Breast epithelium (tissue), 4 donors: Measurements from ENCODE around the gene HADHB. TPM values are rescaled to one million over a fixed set of nuclear protein-coding genes. Genes with fewer than 3 reads are reported as not detected.
"Not testable (repeated sequence)": the region's sequence is repeated elsewhere in the genome, so short reads cannot be mapped to it uniquely, and the experiment has no call there.

Source experiments
- DNase-seq, 2 donors: peaks; one replicate each; pipeline ENCODE4 v3.0.0-alpha.2; 2019; ENCODE audit warnings: low spot score in 2 of 2
- H3K27ac ChIP-seq, 2 donors: fragments of 200-600 bp; sonication (generic) in 1 of 2; one replicate each; pipeline ENCODE4 v1.5.1; 2016 to 2019; ENCODE audit warnings: mild to moderate bottlenecking in 1 of 2
- H3K27me3 ChIP-seq, 2 donors: fragments of 200-600 bp; sonication (generic) in 1 of 2; one replicate each; pipeline versions ENCODE4 v1.5.1 to v1.6.0; 2017 to 2019; ENCODE audit warnings: control low read depth in 1 of 2, mild to moderate bottlenecking in 1 of 2
- H3K36me3 ChIP-seq: fragments of 200-600 bp; one replicate; pipeline ENCODE4 v1.5.1; 2019
- H3K4me1 ChIP-seq, 2 donors: fragments of 200-600 bp; sonication (generic); one replicate each; pipeline ENCODE4 v1.5.1; 2016 to 2019; ENCODE audit warnings: control low read depth in 1 of 2
- H3K4me3 ChIP-seq, 3 donors: fragments of 200-600 bp; sonication (generic); 1 replicate in 2 of 3; 2 replicates in 1 of 3; pipeline ENCODE4 v1.5.1; 2016 to 2019; ENCODE audit warnings: mild to moderate bottlenecking in 3 of 3, moderate library complexity in 2 of 3
- H3K9me3 ChIP-seq, 2 donors: fragments of 200-600 bp; sonication (generic) in 1 of 2; one replicate each; pipeline ENCODE4 v1.5.1; 2016 to 2019; ENCODE audit warnings: control low read depth in 1 of 2
- CTCF ChIP-seq, 3 donors: fragments of 450-650 bp; IDR thresholded peaks; one replicate each; pipeline ENCODE4 v1.5.1; 2016 to 2017; ENCODE audit warnings: antibody characterized with exemption in 3 of 3, mild to moderate bottlenecking in 3 of 3, moderate library complexity in 3 of 3
- POLR2A ChIP-seq: fragments of 450-650 bp; IDR thresholded peaks from one replicate; pipeline ENCODE4 v1.6.1; 2016; ENCODE audit warnings: antibody characterized with exemption, mild to moderate bottlenecking, moderate library complexity
- POLR2AphosphoS5 ChIP-seq, 3 donors: sonication (generic); formaldehyde crosslinking; IDR thresholded peaks; one replicate each; pipeline ENCODE4 v1.6.1; 2017; ENCODE audit warnings: antibody characterized with exemption in 3 of 3
- intact Hi-C: fragments of 100-400 bp; cut with DNase I; formaldehyde crosslinking; loops from one replicate; pipeline ENCODE4 v1.15.1; 2023; ENCODE audit warnings: low total_unique reads
- total RNA-seq, 3 donors: library from RNA; depleted of rRNA; stranded (reverse); fragments of >200 nt; gene quantifications; one replicate each; pipeline ENCODE4 v1.1.0, GENCODE V29; 2016

Gene HADHB
- total RNA-seq, 3 donors from 2014 or later, result 139 to 157 (median 147) TPM

- intact Hi-C loops, result loop anchor here (5.0 kb wide), 1 partner anchor 695 kb away; no protein-coding TSS in a partner anchor
- no peaks in the 10 kb centered on the region for H3K36me3 ChIP-seq
Measured at GRCh38 chr2:26317377-26318105, 72.8 kb downstream of the HADHB start.

GRCh38 chr2:26318950-26319349, 74.2 kb downstream of the HADHB start:
- H3K4me3 ChIP-seq, result no peak overlapping the region
- TF ChIP-seq CTCF (IDR thresholded peaks at IDR 0.05), result no peak
- TF ChIP-seq POLR2A, result no peak
- no peak for TF ChIP-seq POLR2AphosphoS5 (IDR thresholded peaks at IDR 0.05)
- no peaks in the 10 kb centered on the region for H3K4me1 ChIP-seq
- H3K9me3 ChIP-seq, result no peaks in the 10 kb centered on the region
- intact Hi-C loops, result loop anchor here (5.0 kb wide), 1 partner anchor 693 kb away; no protein-coding TSS in a partner anchor
- no peaks in the 10 kb centered on the region for H3K36me3 ChIP-seq
- H3K27ac ChIP-seq, result no peak overlapping the region
- DNase-seq, result no peak
- H3K27me3 ChIP-seq, result no peaks in the 10 kb centered on the region

More at GRCh38 chr2:26317377-26318105, 72.8 kb downstream of the HADHB start:
- no peaks in the 10 kb centered on the region for H3K9me3 ChIP-seq
- no peaks in the 10 kb centered on the region for H3K27me3 ChIP-seq
- H3K27ac ChIP-seq, result peak overlapping the region in 1 of 2 donors; percentile 13
- no peak for TF ChIP-seq POLR2A
- TF ChIP-seq POLR2AphosphoS5 (IDR thresholded peaks at IDR 0.05), result no peak
- no peak for TF ChIP-seq CTCF (IDR thresholded peaks at IDR 0.05)
- no peaks in the 10 kb centered on the region for H3K4me1 ChIP-seq
- no peak overlapping the region for H3K4me3 ChIP-seq
- no peak for DNase-seq

GRCh38 chr2:26324479-26324878, 79.7 kb downstream of the HADHB start:
- not testable (repeated sequence) for H3K4me1 ChIP-seq, H3K27me3 ChIP-seq, H3K9me3 ChIP-seq, H3K27ac ChIP-seq, H3K36me3 ChIP-seq, H3K4me3 ChIP-seq, DNase-seq
- intact Hi-C loops, result loop anchor here (10.0 kb wide), 1 partner anchor 80 kb away; the partner anchor contains the start of genes HADHA and HADHB

- intact Hi-C loops, result loop anchor here (10.0 kb wide), 1 partner anchor 80 kb away; the partner anchor contains the start of genes HADHA and HADHB
- H3K27ac ChIP-seq, result no peak overlapping the region
- H3K4me1 ChIP-seq, result no peaks in the 10 kb centered on the region
- no peaks in the 10 kb centered on the region for H3K27me3 ChIP-seq
- TF ChIP-seq POLR2AphosphoS5 (IDR thresholded peaks at IDR 0.05) (no peak), CTCF (IDR thresholded peaks at IDR 0.05) (no peak)
- no peaks in the 10 kb centered on the region for H3K36me3 ChIP-seq
- H3K4me3 ChIP-seq, result no peak overlapping the region
- H3K9me3 ChIP-seq, result no peaks in the 10 kb centered on the region
- no peak for DNase-seq
Measured at GRCh38 chr2:26324903-26325302, 80.2 kb downstream of the HADHB start.

GRCh38 chr2:26325851-26326250, 81.1 kb downstream of the HADHB start:
- Histone ChIP-seq H3K36me3 (no peaks in the 10 kb centered on the region), H3K4me1 (no peaks in the 10 kb centered on the region), H3K27me3 (no peaks in the 10 kb centered on the region), H3K27ac (no peak overlapping the region), H3K4me3 (no peak overlapping the region), H3K9me3 (no peaks in the 10 kb centered on the region)
- DNase-seq, result no peak
- TF ChIP-seq CTCF (IDR thresholded peaks at IDR 0.05) (no peak), POLR2AphosphoS5 (IDR thresholded peaks at IDR 0.05) (no peak)
- intact Hi-C loops, result loop anchor here (10.0 kb wide), 1 partner anchor 81 kb away; the partner anchor contains the start of genes HADHA and HADHB
